ENCODE results near the gene MATN4.
A peak's percentile ranks its signal among the peaks of the same experiment; 100 is the strongest.

The MATN4 gene

GRCh38 chr20:45340951-45341350 lies 32.9 kb upstream of the MATN4 start:
- no peak for DNase-seq (ENCODE audit: low spot score)

GRCh38 chr20:45340236-45340847 lies 32.2 kb upstream of the MATN4 start:
- no peak for DNase-seq (ENCODE audit: low spot score)

- no peak for DNase-seq (ENCODE audit: low spot score)
These were observed 31.7 kb upstream of the MATN4 start for GRCh38 chr20:45339799-45340198.

GRCh38 chr20:45339084-45339483 lies 31.0 kb upstream of the MATN4 start:
- no peak for DNase-seq (ENCODE audit: low spot score)

GRCh38 chr20:45338121-45339030 lies 30.3 kb upstream of the MATN4 start:
- DNase-seq (ENCODE audit: low spot score): no peak

- DNase-seq (ENCODE audit: low spot score): no peak
These were observed 29.4 kb upstream of the MATN4 start for GRCh38 chr20:45337367-45338120.

GRCh38 chr20:45336530-45337366 lies 28.6 kb upstream of the MATN4 start:
- DNase-seq (ENCODE audit: low spot score): no peak

GRCh38 chr20:45330476-45330875 lies 22.4 kb upstream of the MATN4 start:
- DNase-seq (ENCODE audit: low spot score): no peak

- DNase-seq (ENCODE audit: low spot score): no peak
These were observed 21.6 kb upstream of the MATN4 start for GRCh38 chr20:45329497-45330319.

GRCh38 chr20:45328451-45328850 lies 20.4 kb upstream of the MATN4 start:
- no peak for DNase-seq (ENCODE audit: low spot score)

GRCh38 chr20:45325371-45325770 lies 17.3 kb upstream of the MATN4 start:
- DNase-seq (ENCODE audit: low spot score): no peak

- DNase-seq (ENCODE audit: low spot score): no peak
These were observed 15.6 kb upstream of the MATN4 start for GRCh38 chr20:45323731-45324130.

- peak; percentile 7 for DNase-seq (ENCODE audit: low spot score)
These were observed 14.9 kb upstream of the MATN4 start for GRCh38 chr20:45322952-45323383.

GRCh38 chr20:45320948-45321595 lies 13.0 kb upstream of the MATN4 start:
- peak; percentile 21 for DNase-seq (ENCODE audit: low spot score)

- no peak for DNase-seq (ENCODE audit: low spot score)
These were observed 10.8 kb upstream of the MATN4 start for GRCh38 chr20:45318948-45319347.

- no peak for DNase-seq (ENCODE audit: low spot score)
These were observed 10.4 kb upstream of the MATN4 start for GRCh38 chr20:45318386-45318939.

- DNase-seq (ENCODE audit: low spot score): no peak
These were observed 9.7 kb upstream of the MATN4 start for GRCh38 chr20:45317826-45318225.

GRCh38 chr20:45316150-45317080 lies 8.3 kb upstream of the MATN4 start:
- no peak for DNase-seq (ENCODE audit: low spot score)

GRCh38 chr20:45315672-45316071 lies 7.6 kb upstream of the MATN4 start:
- DNase-seq (ENCODE audit: low spot score): no peak

Measured in CD4-positive, alpha-beta T cell treated with Interleukin-2 at 100 ng/mL for 4 hours (primary cell).